Endothelial cell of umbilical vein (primary cell): ENCODE data around the gene SHISA7.
A peak's percentile ranks its signal among the peaks of the same experiment; 100 is the strongest.

ENCODE experiments used
- CTCF ChIP-seq, 2 donors: IDR thresholded peaks; 1 replicate in 1 of 2; 2 replicates in 1 of 2; pipeline ENCODE4 v1.5.1; 2011; ENCODE audit warnings: low read length in 2 of 2, mild to moderate bottlenecking in 2 of 2, moderate library complexity in 2 of 2, control low read depth in 1 of 2, inconsistent platforms in 1 of 2, low read depth in 1 of 2; ENCODE audit not compliant: insufficient read depth in 1 of 2; ENCODE audit errors: extremely low read depth in 1 of 2
- EZH2 ChIP-seq: IDR thresholded peaks from 2 replicates; pipeline ENCODE4 v1.6.1; 2012; ENCODE audit warnings: borderline replicate concordance, low read depth, mild to moderate bottlenecking, moderate library complexity, low read length, inconsistent platforms; ENCODE audit not compliant: severe bottlenecking

DNA sequence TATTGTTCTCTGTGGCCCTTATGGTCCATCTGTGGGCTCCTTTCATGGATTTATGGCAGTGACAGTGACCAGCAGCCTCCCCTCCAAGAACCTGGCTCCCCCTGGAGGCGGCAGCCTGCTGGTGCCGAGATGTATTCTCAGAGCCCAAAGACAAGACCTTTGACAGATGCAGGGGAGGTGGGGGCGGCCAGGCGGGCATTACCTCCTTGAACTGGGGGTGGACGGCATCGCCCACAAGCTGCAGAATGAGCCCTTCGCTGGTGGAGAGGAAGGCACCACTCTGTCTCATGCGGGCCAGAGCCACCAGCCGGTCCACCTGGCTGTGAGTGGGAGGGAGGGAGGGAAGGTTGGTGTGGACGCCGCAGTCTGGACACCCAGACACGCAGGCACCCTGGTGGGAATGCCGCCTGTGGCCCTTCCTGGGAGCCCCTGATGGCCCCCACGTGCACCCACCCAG is 11.7 kb upstream of the SHISA7 start:
- TF ChIP-seq EZH2, result no peak
- TF ChIP-seq CTCF (IDR thresholded peaks at IDR 0.05; ENCODE audit: extremely low read depth in 1 of 2, insufficient read depth in 1 of 2, low read depth in 1 of 2, low read length in 2 of 2), result peak; percentile 71 to 81
